GM12873 (cell line): ENCODE results near the gene KANSL3.
A peak's percentile ranks its signal among the peaks of the same experiment; 100 is the strongest.

ENCODE experiments used
- CTCF ChIP-seq: IDR thresholded peaks from 2 replicates; pipeline ENCODE4 v1.5.1; 2012; ENCODE audit warnings: low read depth, mild to moderate bottlenecking, moderate library complexity, low read length, control low read depth; ENCODE audit not compliant: insufficient read depth; ENCODE audit errors: missing control alignments

Gene KANSL3

GRCh38 chr2:96617012-96617411 is 21.1 kb downstream of the KANSL3 start:
- TF ChIP-seq CTCF = no peak

GRCh38 chr2:96616535-96616934 is 21.6 kb downstream of the KANSL3 start:
- no peak for TF ChIP-seq CTCF

- TF ChIP-seq CTCF = no peak
Observed at GRCh38 chr2:96616128-96616527, 22.0 kb downstream of the KANSL3 start.

GRCh38 chr2:96608469-96609455 is 29.4 kb downstream of the KANSL3 start:
- TF ChIP-seq CTCF = no peak

GRCh38 chr2:96604104-96604503 is 34.0 kb downstream of the KANSL3 start:
- TF ChIP-seq CTCF = peak; percentile 31

GRCh38 chr2:96602330-96602823 is 35.7 kb downstream of the KANSL3 start:
- TF ChIP-seq CTCF = peak; percentile 51
